Measurements from ENCODE around the gene DRICH1.
A peak's percentile ranks its signal among the peaks of the same experiment; 100 is the strongest.
"Not testable (repeated sequence)": the region's sequence is repeated elsewhere in the genome, so short reads cannot be mapped to it uniquely, and the experiment has no call there.

DRICH1 gene

GRCh38 chr22:23598805-23599518, 33.2 kb downstream of the DRICH1 start:
- no peak for ATAC-seq
- TF ChIP-seq ARNTL (CRISPR knock-in tag; IDR thresholded peaks at IDR 0.05; ENCODE audit: borderline replicate concordance, low read depth) (no peak), BACH2 (CRISPR knock-in tag; IDR thresholded peaks at IDR 0.05; ENCODE audit: borderline replicate concordance) (no peak), CREB5 (CRISPR knock-in tag; IDR thresholded peaks at IDR 0.05; ENCODE audit: low read depth) (no peak), ZNF70 (CRISPR knock-in tag; IDR thresholded peaks at IDR 0.05) (no peak), CSRNP3 (CRISPR knock-in tag; IDR thresholded peaks at IDR 0.05) (no peak), TCF4 (CRISPR knock-in tag; IDR thresholded peaks at IDR 0.05; ENCODE audit: borderline replicate concordance) (no peak), ZNF565 (CRISPR knock-in tag; conservative IDR thresholded peaks at IDR 0.05; ENCODE audit: low read depth) (no peak), ZFP3 (CRISPR knock-in tag; IDR thresholded peaks at IDR 0.05) (peak; percentile 93), ISL1 (CRISPR knock-in tag; IDR thresholded peaks at IDR 0.05) (no peak)

- peak; percentile 26; the same call in 1 of the 3 replicates for ATAC-seq
Measured at GRCh38 chr22:23597576-23598268, 34.4 kb downstream of the DRICH1 start.

GRCh38 chr22:23595904-23596303, 36.2 kb downstream of the DRICH1 start:
- ATAC-seq, result not testable (repeated sequence)

- ATAC-seq, result no peak
- TF ChIP-seq SNAI2 (CRISPR knock-in tag; IDR thresholded peaks at IDR 0.05) (no peak), TCF4 (CRISPR knock-in tag; IDR thresholded peaks at IDR 0.05; ENCODE audit: borderline replicate concordance) (no peak), RARB (CRISPR knock-in tag; IDR thresholded peaks at IDR 0.05) (no peak), CSRNP3 (CRISPR knock-in tag; IDR thresholded peaks at IDR 0.05) (no peak), ESRRG (CRISPR knock-in tag; IDR thresholded peaks at IDR 0.05) (no peak), POU6F1 (CRISPR knock-in tag; IDR thresholded peaks at IDR 0.05; ENCODE audit: borderline replicate concordance, low read depth) (no peak), GLIS3 (CRISPR knock-in tag; IDR thresholded peaks at IDR 0.05) (no peak), TSHZ2 (CRISPR knock-in tag; IDR thresholded peaks at IDR 0.05) (no peak), OSR1 (CRISPR knock-in tag; IDR thresholded peaks at IDR 0.05) (no peak), PATZ1 (CRISPR knock-in tag; IDR thresholded peaks at IDR 0.05; ENCODE audit: borderline replicate concordance) (no peak)
Measured at GRCh38 chr22:23591846-23592245, 40.3 kb downstream of the DRICH1 start.

All from SK-N-SH treated with all-trans-retinoic acid at 6 μM for 48 hours (cell line).